ENCODE data around the gene JOSD2. TPM values are rescaled to one million over a fixed set of nuclear protein-coding genes. Genes with fewer than 3 reads are reported as not detected.

The JOSD2 gene
- polyA plus RNA-seq, 10 donors: 14.5 to 30.5 (median 19.1) TPM

- DNase-seq: no peak
Observed at GRCh38 chr19:50515168-50515561, 4.2 kb upstream of the JOSD2 start.

GRCh38 chr19:50514346-50515167 is 3.6 kb upstream of the JOSD2 start:
- DNase-seq: no peak

GRCh38 chr19:50513746-50514345 is 2.9 kb upstream of the JOSD2 start, which contains the start of gene ASPDH:
Gene ASPDH (minus strand): TSS chr19:50513913. CDS start chr19:50513823, 90 bp downstream.
- no peak for DNase-seq

GRCh38 chr19:50512999-50513745 is 2.2 kb upstream of the JOSD2 start:
- DNase-seq: no peak

- DNase-seq: no peak
Observed at GRCh38 chr19:50512112-50512998, 1.4 kb upstream of the JOSD2 start.

GRCh38 chr19:50510700-50511068 is 307 bp downstream of the JOSD2 start:
- DNase-seq: no peak

GRCh38 chr19:50510121-50510670 is 795 bp downstream of the JOSD2 start:
- DNase-seq: peak in 1 of 3 donors; percentile 64

- no peak for DNase-seq
Observed at GRCh38 chr19:50509366-50509765, 1.6 kb downstream of the JOSD2 start.

- no peak for DNase-seq
Observed at GRCh38 chr19:50508843-50509190, 2.2 kb downstream of the JOSD2 start.

- no peak for DNase-seq
Observed at GRCh38 chr19:50507376-50507775, 3.6 kb downstream of the JOSD2 start.

- DNase-seq: no peak
Observed at GRCh38 chr19:50506700-50507099, 4.3 kb downstream of the JOSD2 start.

- DNase-seq: no peak
Observed at GRCh38 chr19:50505856-50506611, 5.0 kb downstream of the JOSD2 start.

GRCh38 chr19:50501568-50502475 is 9.2 kb downstream of the JOSD2 start:
- no peak for DNase-seq

- no peak for DNase-seq
Observed at GRCh38 chr19:50501186-50501567, 9.8 kb downstream of the JOSD2 start.

GRCh38 chr19:50500753-50501151 is 10.2 kb downstream of the JOSD2 start:
- DNase-seq: peak in 1 of 3 donors; percentile 60

GRCh38 chr19:50500060-50500752 is 10.8 kb downstream of the JOSD2 start:
- peak; percentile 73 to 82 (median 78) for DNase-seq

- DNase-seq: no peak
Observed at GRCh38 chr19:50498219-50499056, 12.6 kb downstream of the JOSD2 start.

GRCh38 chr19:50497022-50497405 is 14.0 kb downstream of the JOSD2 start:
- DNase-seq: no peak
